ENCODE measurements around the gene CCDC106.

CCDC106 gene

GRCh38 chr19:55699221-55699620 lies 51.2 kb downstream of the CCDC106 start:
- ChIA-PET CTCF (no interaction called here), POLR2A (ENCODE audit: low non-redundant PET) (no interaction called here)
- no peak for TF ChIP-seq CTCF (conservative IDR thresholded peaks at IDR 0.05; ENCODE audit: low read depth)
- no peak overlapping the region for H3K27ac ChIP-seq
- DNase-seq (ENCODE audit: low spot score): no peak

GRCh38 chr19:55700813-55701212 lies 52.8 kb downstream of the CCDC106 start:
- DNase-seq (ENCODE audit: low spot score): no peak
- TF ChIP-seq CTCF (conservative IDR thresholded peaks at IDR 0.05; ENCODE audit: low read depth): no peak
- CTCF ChIA-PET: no interaction called here
- no peak overlapping the region for H3K27ac ChIP-seq
- POLR2A ChIA-PET (ENCODE audit: low non-redundant PET): no interaction called here

DNA sequence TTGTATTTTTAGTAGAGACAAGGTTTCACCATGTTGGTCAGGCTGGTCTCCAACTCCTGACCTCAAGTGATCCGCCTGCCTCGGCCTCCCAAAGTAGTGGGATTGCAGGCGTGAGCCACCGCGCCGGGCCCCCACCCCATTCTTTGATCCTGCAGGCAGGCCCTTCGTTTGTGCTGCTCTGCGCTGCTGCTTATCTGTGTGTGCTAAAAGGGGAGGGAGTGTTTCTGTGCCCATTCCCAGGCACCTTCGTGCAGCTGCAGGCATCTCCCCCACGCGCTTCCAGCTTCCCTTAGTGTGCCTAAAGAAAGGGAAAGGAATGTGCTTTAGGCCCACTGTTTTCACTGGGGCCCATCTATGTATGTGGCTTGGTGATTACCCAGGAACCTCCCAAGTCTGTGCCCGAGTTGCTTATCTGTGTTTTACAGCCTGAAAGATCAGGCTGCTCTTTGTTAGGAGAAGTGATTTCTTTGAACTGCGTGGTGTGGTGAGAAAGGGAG lies 54.2 kb downstream of the CCDC106 start:
- POLR2A ChIA-PET (ENCODE audit: low non-redundant PET): no interaction called here
- no peak for TF ChIP-seq CTCF (conservative IDR thresholded peaks at IDR 0.05; ENCODE audit: low read depth)
- no peak for DNase-seq (ENCODE audit: low spot score)
- H3K27ac ChIP-seq: no peak overlapping the region
- CTCF ChIA-PET: interaction anchor here (0.6 kb wide), 1 partner anchor 211 kb away, joined by 3 read pairs; no protein-coding TSS in a partner anchor
